ENCODE data around the gene NEUROG1.

DNA sequence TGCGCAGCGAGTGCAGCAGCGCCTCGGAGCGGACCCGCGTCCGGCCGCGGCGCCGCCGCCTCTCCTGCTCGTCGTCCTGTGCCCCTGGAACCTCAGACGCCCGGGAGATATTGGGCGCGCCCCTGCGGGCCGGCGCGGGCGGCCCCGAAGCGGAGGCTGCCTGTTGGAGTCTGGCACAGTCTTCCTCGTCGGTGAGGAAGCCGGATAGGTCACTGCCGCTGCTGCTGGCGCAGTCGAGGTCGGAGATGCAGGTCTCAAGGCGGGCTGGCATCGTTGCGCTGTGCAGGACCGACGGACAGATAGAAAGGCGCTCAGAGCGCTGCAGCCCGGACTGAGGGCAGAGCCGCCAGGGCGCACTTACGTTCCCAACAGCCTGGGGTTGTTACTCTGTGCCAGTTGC, 344 bp downstream of the NEUROG1 start:
- TF ChIP-seq CTCF (IDR thresholded peaks at IDR 0.05), result no peak
- no peak for TF ChIP-seq POLR2A (IDR thresholded peaks at IDR 0.05)
- no peak for TF ChIP-seq POLR2AphosphoS5 (IDR thresholded peaks at IDR 0.05)
- no peak for TF ChIP-seq EP300 (IDR thresholded peaks at IDR 0.05; ENCODE audit: low read depth)

Measured in transverse colon (tissue), 4 donors.